Uterus (tissue), 4 donors: ENCODE data around the gene XYLT1. TPM values are rescaled to one million over a fixed set of nuclear protein-coding genes. Genes with fewer than 3 reads are reported as not detected.

ENCODE experiments used
- DNase-seq, 2 donors: peaks; one replicate each; pipeline ENCODE4 v3.0.0-alpha.2; 2019 to 2020
- H3K27ac ChIP-seq, 2 donors: fragments of 200-600 bp; sonication (generic); 1 replicate in 1 of 2; 2 replicates in 1 of 2; pipeline ENCODE4 v1.5.1; 2016 to 2018
- H3K27me3 ChIP-seq, 2 donors: fragments of 200-600 bp; sonication (generic); one replicate each; pipeline ENCODE4 v1.5.1; 2018 to 2019; ENCODE audit warnings: control low read depth in 1 of 2
- H3K36me3 ChIP-seq, 2 donors: fragments of 200-600 bp; sonication (generic); one replicate each; pipeline ENCODE4 v1.5.1; 2019; ENCODE audit warnings: control low read depth in 1 of 2
- H3K4me1 ChIP-seq, 2 donors: fragments of 200-600 bp; sonication (generic); one replicate each; pipeline ENCODE4 v1.5.1; 2018 to 2019; ENCODE audit warnings: control low read depth in 1 of 2
- H3K4me3 ChIP-seq, 2 donors: fragments of 200-600 bp; sonication (generic); 1 replicate in 1 of 2; 2 replicates in 1 of 2; pipeline ENCODE4 v1.5.1; 2018 to 2019; ENCODE audit warnings: mild to moderate bottlenecking in 1 of 2
- H3K9me3 ChIP-seq, 2 donors: fragments of 200-600 bp; sonication (generic); one replicate each; pipeline ENCODE4 v1.5.1; 2019; ENCODE audit warnings: control low read depth in 1 of 2
- CTCF ChIP-seq, 4 experiments: fragments of 200-600 bp in 2 of 4; fragments of 450-650 bp in 2 of 4; sonication (generic) in 2 of 4; IDR thresholded peaks; one replicate each; pipeline ENCODE4 v1.5.1; 2016 to 2019; ENCODE audit warnings: antibody characterized with exemption in 4 of 4, mild to moderate bottlenecking in 2 of 4, moderate library complexity in 1 of 4
- POLR2A ChIP-seq, 2 donors: fragments of 450-650 bp; IDR thresholded peaks; one replicate each; pipeline ENCODE4 v1.6.1; 2016; ENCODE audit warnings: antibody characterized with exemption in 2 of 2, mild to moderate bottlenecking in 1 of 2, moderate library complexity in 1 of 2
- intact Hi-C: fragments of 100-400 bp; cut with DNase I; formaldehyde crosslinking; loops from one replicate; pipeline ENCODE4 v1.15.1; 2023; ENCODE audit warnings: low total_unique reads
- total RNA-seq, 4 donors: library from RNA; depleted of rRNA in 3 of 4; stranded (reverse); fragments of >200 nt in 3 of 4; gene quantifications; one replicate each; pipeline versions ENCODE4 v1.1.0 to v1.2.4, GENCODE V29; 2014 to 2023
- donor health status: DM: yes; HTN: yes; CAD: no.

XYLT1 gene
- total RNA-seq, 4 donors from 2014 or later = 1.5 to 42.2 (median 15.7) TPM

DNA sequence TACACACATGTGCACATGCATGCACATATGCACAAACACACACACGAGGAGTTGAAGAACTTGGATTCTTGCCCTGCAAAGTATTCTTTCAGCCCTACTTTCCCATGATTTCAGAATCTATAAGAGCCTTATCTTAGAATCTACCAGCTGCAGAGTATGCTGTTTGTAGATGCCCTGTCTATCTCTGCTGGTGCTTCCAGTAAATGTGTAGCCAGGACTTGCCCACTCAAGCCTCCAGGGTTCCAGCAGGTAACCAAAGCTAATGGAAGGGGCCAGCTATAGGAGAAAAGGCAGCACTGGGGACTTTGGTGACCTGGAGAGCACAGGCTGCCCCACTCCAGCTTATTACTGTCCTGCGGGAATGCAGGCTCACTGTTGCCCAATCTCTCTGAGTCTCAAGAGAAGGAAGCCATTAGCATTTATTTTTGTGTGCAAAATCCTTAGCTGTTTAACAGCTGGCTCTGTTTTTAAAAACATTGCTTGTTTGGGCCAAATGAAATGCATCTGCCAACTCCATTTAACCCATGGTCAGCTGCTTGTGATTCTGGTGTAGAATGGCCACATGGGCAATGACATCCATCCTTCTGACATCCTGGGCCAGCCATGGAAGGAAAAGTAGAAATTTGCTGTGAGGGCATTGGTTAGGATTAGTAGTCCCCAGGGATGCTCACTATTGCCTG is 28.6 kb upstream of the XYLT1 start:
- H3K4me1 ChIP-seq = no peaks in the 10 kb centered on the region
- no peak for DNase-seq
- intact Hi-C loops = no loop called here
- H3K27ac ChIP-seq = no peak overlapping the region
- H3K9me3 ChIP-seq = no peaks in the 10 kb centered on the region
- H3K27me3 ChIP-seq = no peaks in the 10 kb centered on the region
- no peak for TF ChIP-seq CTCF (IDR thresholded peaks at IDR 0.05)
- no peak for TF ChIP-seq POLR2A (IDR thresholded peaks at IDR 0.05)
- H3K36me3 ChIP-seq = no peaks in the 10 kb centered on the region
- H3K4me3 ChIP-seq = no peak overlapping the region

DNA sequence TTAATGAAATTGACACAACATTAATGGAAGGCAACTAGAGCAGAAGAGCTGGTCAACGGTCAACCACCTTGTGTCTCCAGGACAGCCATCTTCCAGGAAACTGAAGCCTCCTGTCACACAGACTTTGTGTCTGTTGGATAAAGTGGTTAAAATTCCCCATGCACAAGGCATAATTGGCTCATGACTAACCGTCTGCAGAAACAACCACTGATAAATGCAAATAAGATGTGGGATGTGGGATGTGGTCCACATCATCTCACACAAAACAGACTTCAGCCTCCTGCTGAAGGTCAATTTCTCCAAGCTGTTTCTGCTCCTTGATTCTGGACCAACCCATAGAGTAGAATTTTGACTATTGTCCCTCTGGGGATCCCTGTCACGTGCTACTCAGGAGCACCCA is 26.9 kb upstream of the XYLT1 start:
- no peak overlapping the region for H3K27ac ChIP-seq
- no peaks in the 10 kb centered on the region for H3K36me3 ChIP-seq
- no peak overlapping the region for H3K4me3 ChIP-seq
- no peaks in the 10 kb centered on the region for H3K9me3 ChIP-seq
- DNase-seq = no peak
- TF ChIP-seq CTCF (IDR thresholded peaks at IDR 0.05) (no peak), POLR2A (IDR thresholded peaks at IDR 0.05) (no peak)
- no peaks in the 10 kb centered on the region for H3K27me3 ChIP-seq
- intact Hi-C loops = no loop called here
- H3K4me1 ChIP-seq = no peaks in the 10 kb centered on the region

DNA sequence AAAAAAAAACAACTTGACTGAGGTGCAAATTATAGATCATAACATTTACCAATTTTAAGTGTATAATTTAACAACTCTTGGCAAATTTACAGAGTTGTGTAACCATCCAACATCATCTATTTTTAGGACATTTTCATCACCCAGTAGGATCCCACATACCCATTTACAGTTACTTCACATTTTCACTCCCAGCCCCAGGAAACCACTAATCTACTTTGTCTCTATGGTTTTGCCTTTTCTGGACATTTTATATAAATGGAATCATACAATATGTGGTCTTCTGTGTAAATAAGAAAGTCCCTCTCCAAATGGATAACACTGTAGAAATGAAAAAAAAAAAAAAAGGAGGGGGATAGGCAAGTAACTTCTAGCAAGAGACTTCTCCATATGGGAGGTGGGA is 26.1 kb upstream of the XYLT1 start:
- Histone ChIP-seq H3K9me3 (no peaks in the 10 kb centered on the region), H3K36me3 (no peaks in the 10 kb centered on the region), H3K27ac (no peak overlapping the region), H3K4me3 (no peak overlapping the region), H3K4me1 (no peaks in the 10 kb centered on the region), H3K27me3 (no peaks in the 10 kb centered on the region)
- no peak for DNase-seq
- intact Hi-C loops = no loop called here
- no peak for TF ChIP-seq POLR2A (IDR thresholded peaks at IDR 0.05)
- TF ChIP-seq CTCF (IDR thresholded peaks at IDR 0.05) = no peak

GRCh38 chr16:17493012-17493411 is 22.3 kb upstream of the XYLT1 start:
- no peaks in the 10 kb centered on the region for H3K27me3 ChIP-seq
- H3K36me3 ChIP-seq = no peaks in the 10 kb centered on the region
- TF ChIP-seq POLR2A (IDR thresholded peaks at IDR 0.05) (no peak), CTCF (IDR thresholded peaks at IDR 0.05) (no peak)
- H3K9me3 ChIP-seq = no peaks in the 10 kb centered on the region
- no peak for DNase-seq
- no peak overlapping the region for H3K27ac ChIP-seq
- intact Hi-C loops = no loop called here
- no peaks in the 10 kb centered on the region for H3K4me1 ChIP-seq
- no peak overlapping the region for H3K4me3 ChIP-seq

DNA sequence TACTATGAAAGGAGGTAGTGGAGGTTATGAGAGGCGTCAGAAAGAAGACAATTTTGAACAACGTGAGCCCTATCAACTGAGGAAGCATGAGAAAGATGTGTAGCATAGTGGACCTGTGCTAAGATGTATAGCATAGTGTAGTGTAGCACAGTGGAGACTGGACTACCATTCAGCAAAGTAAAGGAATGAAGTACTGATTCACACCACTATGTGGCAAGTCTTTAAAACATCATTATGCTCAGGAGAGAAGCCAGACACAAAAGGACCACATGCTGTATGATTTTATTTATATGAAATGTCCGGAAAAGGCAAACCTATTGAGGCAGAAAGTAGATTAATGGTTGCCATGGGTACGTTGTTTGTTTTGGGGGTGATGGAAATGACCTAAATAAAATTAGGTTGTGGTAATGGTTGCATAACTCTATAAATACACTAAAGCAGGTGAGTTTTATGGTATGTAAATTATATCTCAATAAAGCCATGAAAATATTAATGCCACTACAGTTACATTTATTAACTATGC is 20.4 kb upstream of the XYLT1 start:
- H3K36me3 ChIP-seq = no peaks in the 10 kb centered on the region
- no peak for TF ChIP-seq POLR2A (IDR thresholded peaks at IDR 0.05)
- TF ChIP-seq CTCF (IDR thresholded peaks at IDR 0.05) = no peak
- no peak for DNase-seq
- H3K4me1 ChIP-seq = no peaks in the 10 kb centered on the region
- no peak overlapping the region for H3K4me3 ChIP-seq
- no peaks in the 10 kb centered on the region for H3K9me3 ChIP-seq
- no peak overlapping the region for H3K27ac ChIP-seq
- intact Hi-C loops = no loop called here
- H3K27me3 ChIP-seq = no peaks in the 10 kb centered on the region
